H1 (cell line): Measurements from ENCODE around the gene ACTC1. TPM values are rescaled to one million over a fixed set of nuclear protein-coding genes. Genes with fewer than 3 reads are reported as not detected.

Experiments
- ATF2 ChIP-seq: IDR thresholded peaks from 2 replicates; pipeline ENCODE4 v1.6.1; 2012; ENCODE audit warnings: low read length, inconsistent platforms
- BRCA1 ChIP-seq: IDR thresholded peaks from 2 replicates; pipeline ENCODE4 v1.6.1; 2012; ENCODE audit warnings: low read depth, low read length, improper control_type of control experiment
- EP300 ChIP-seq, 2 experiments: IDR thresholded peaks; 1 replicate in 1 of 2; 2 replicates in 1 of 2; pipeline ENCODE4 v1.6.1; 2011 to 2012; ENCODE audit warnings: low read depth in 2 of 2, low read length in 2 of 2, mild to moderate bottlenecking in 2 of 2, borderline replicate concordance in 1 of 2, inconsistent platforms in 1 of 2, moderate library complexity in 1 of 2
- HDAC6 ChIP-seq: IDR thresholded peaks from one replicate; pipeline ENCODE4 v1.7.1; 2012; ENCODE audit warnings: low read depth, mild to moderate bottlenecking, inconsistent platforms, low read length, moderate library complexity
- YY1 ChIP-seq: IDR thresholded peaks from 2 replicates; pipeline ENCODE4 v1.6.1; 2011; ENCODE audit warnings: low read depth, mild to moderate bottlenecking, low read length
- polyA plus RNA-seq, 7 experiments: library from polyadenylated mRNA; depleted of rRNA in 3 of 7; stranded (reverse) in 5 of 7; unstranded in 2 of 7; fragments of >200 nt in 5 of 7; fragments of 200-250 nt in 2 of 7; gene quantifications; 1 replicate in 5 of 7; 2 replicates in 1 of 7; 4 replicates in 1 of 7; pipeline versions ENCODE4 v1.2.1 to v1.2.3, GENCODE V29; 2011 to 2013; ENCODE audit warnings: missing spikeins in 2 of 7, mixed read lengths in 2 of 7
- total RNA-seq: library from RNA; stranded (reverse); fragmentation: NEBNext Ultra II Directional; extraction: Animal tissue kit (Norgen Biotek cat#: 25700); gene quantifications from 2 replicates; pipeline ENCODE4 v1.2.1, GENCODE V29; 2021

Gene ACTC1
- total and polyA plus RNA-seq, 2 of the 8 experiments (the other 6 are each of a cell fraction or from before 2014, with no cell fraction given) = 37.6 to 90.0 TPM

GRCh38 chr15:34760909-34761308 is 34.4 kb downstream of the ACTC1 start (continued):
- TF ChIP-seq EP300 (IDR thresholded peaks at IDR 0.05; ENCODE audit: borderline replicate concordance in 1 of 2, low read depth in 2 of 2, low read length in 2 of 2) = no peak
- no peak for TF ChIP-seq YY1
- no peak for TF ChIP-seq BRCA1
- TF ChIP-seq ATF2 = no peak
- no peak for TF ChIP-seq HDAC6
